Fibroblast of lung (primary cell): ENCODE measurements around the gene SLF1. TPM values are rescaled to one million over a fixed set of nuclear protein-coding genes. Genes with fewer than 3 reads are reported as not detected.

Source experiments
- DNase-seq, 2 donors: peaks; one replicate each; pipeline versions ENCODE4 v3.0.0 to v3.0.0-alpha.2; 2010; ENCODE audit warnings: low read depth in 2 of 2
- H2AFZ ChIP-seq: 2 replicates; pipeline ENCODE4 v1.5.1; 2012; ENCODE audit warnings: low read length, control low read depth, inconsistent platforms
- H3K27ac ChIP-seq: 2 replicates; pipeline ENCODE4 v1.5.1; 2011; ENCODE audit warnings: low read length, control low read depth; ENCODE audit not compliant: insufficient read depth
- H3K27me3 ChIP-seq: 2 replicates; pipeline ENCODE4 v1.5.1; 2011; ENCODE audit warnings: mild to moderate bottlenecking, low read length; ENCODE audit not compliant: control insufficient read depth, insufficient read depth
- H3K36me3 ChIP-seq: 2 replicates; pipeline ENCODE4 v1.5.1; 2011; ENCODE audit warnings: low read length; ENCODE audit not compliant: control insufficient read depth, insufficient read depth
- H3K4me1 ChIP-seq: 2 replicates; pipeline ENCODE4 v1.5.1; 2011; ENCODE audit warnings: low read length; ENCODE audit not compliant: control insufficient read depth, insufficient read depth; ENCODE audit errors: extremely low read depth
- H3K4me2 ChIP-seq: 2 replicates; pipeline ENCODE4 v1.5.1; 2011; ENCODE audit warnings: low read length, control low read depth; ENCODE audit not compliant: insufficient read depth; ENCODE audit errors: extremely low read depth
- H3K4me3 ChIP-seq, 4 experiments: fragments of 200-600 bp in 1 of 4; sonication (generic) in 1 of 4; replicated peaks in 1 of 4; 2 replicates each; pipeline ENCODE4 v1.5.1; 2011 to 2016; ENCODE audit warnings: low read length in 4 of 4, low read depth in 3 of 4, mild to moderate bottlenecking in 3 of 4, control low read depth in 2 of 4, inconsistent platforms in 1 of 4, mixed read lengths in 1 of 4; ENCODE audit not compliant: insufficient read depth in 1 of 4; ENCODE audit errors: control extremely low read depth in 1 of 4
- H3K79me2 ChIP-seq: 2 replicates; pipeline ENCODE4 v1.5.1; 2012; ENCODE audit warnings: mild to moderate bottlenecking, low read length, inconsistent platforms; ENCODE audit not compliant: control insufficient read depth, insufficient read depth
- H3K9ac ChIP-seq: 2 replicates; pipeline ENCODE4 v1.5.1; 2011; ENCODE audit warnings: mild to moderate bottlenecking, low read length, control low read depth; ENCODE audit not compliant: insufficient read depth
- H3K9me3 ChIP-seq: 2 replicates; pipeline ENCODE4 v1.5.1; 2012; ENCODE audit warnings: low read depth, low read length; ENCODE audit not compliant: control insufficient read depth, insufficient read depth
- H4K20me1 ChIP-seq: 2 replicates; pipeline ENCODE4 v1.5.1; 2011; ENCODE audit warnings: low read length; ENCODE audit not compliant: control insufficient read depth, insufficient read depth; ENCODE audit errors: extremely low read depth
- EZH2 ChIP-seq: IDR thresholded peaks from 2 replicates; pipeline ENCODE4 v1.5.1; 2012; ENCODE audit warnings: low read length, control low read depth, mild to moderate bottlenecking; ENCODE audit errors: missing control alignments
- polyA plus RNA-seq, 2 donors: library from polyadenylated mRNA; depleted of rRNA in 1 of 2; stranded (reverse) in 1 of 2; unstranded in 1 of 2; fragments of >200 nt; gene quantifications; 2 replicates each; pipeline ENCODE4 v1.2.1, GENCODE V29; 2011 to 2012; ENCODE audit warnings: missing spikeins in 1 of 2
- total RNA-seq: library from RNA; depleted of rRNA; stranded (reverse); fragments of >200 nt; gene quantifications from 2 replicates; pipeline ENCODE4 v1.2.1, GENCODE V29; 2014
- TF ChIP-seq, protein P1 (sequence below), 2 donors: IDR thresholded peaks in 1 of 2; conservative IDR thresholded peaks in 1 of 2; 1 replicate in 1 of 2; 2 replicates in 1 of 2; pipeline ENCODE4 v1.5.1; 2011 to 2012; ENCODE audit warnings: low read length in 2 of 2, control low read depth in 1 of 2, inconsistent platforms in 1 of 2, low read depth in 1 of 2, mild to moderate bottlenecking in 1 of 2

SLF1 gene
- total and polyA plus RNA-seq, 2 donors (not counting 1 experiment from before 2014, with no cell fraction given) = 3.1 to 4.5 TPM

DNA sequence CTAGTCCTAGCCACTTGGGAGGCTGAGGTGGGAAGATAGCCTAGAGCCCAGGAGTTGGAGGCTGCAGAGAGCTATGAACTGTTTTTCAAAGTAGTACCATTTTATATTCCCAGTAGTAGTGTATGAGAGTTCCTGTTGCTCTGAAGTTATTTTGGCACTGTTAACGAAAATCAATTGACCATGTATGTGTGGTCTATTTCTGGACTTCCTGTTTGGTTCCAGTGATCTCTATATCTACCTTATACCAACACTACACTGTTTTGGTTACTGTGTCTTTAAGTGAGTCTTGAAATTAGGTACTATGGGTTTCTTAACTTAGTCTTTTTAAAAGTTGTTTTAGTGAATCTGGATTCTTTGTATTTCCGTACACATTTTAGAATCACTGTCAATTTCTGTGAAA lies 13.6 kb downstream of the SLF1 start:
- no peaks in the 10 kb centered on the region for H3K36me3 ChIP-seq

DNA sequence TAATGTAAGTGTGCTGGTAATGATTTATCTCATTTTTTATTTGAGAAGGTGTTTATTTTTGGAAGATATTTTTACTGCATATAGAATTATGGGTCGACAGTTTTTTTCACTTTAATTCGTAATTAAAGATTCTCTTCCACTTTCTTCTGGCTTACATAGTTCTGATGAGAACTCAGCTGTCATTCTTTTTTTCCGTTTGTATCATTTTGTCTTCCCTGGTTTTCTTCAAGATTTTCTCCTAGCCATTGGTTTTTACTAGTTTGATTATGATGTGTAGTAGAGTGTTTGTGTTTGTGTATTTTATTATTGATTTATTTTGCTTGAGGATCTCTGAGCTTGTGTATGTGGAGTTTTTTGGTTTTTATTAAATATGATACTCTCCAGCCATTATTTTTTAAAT lies 21.7 kb downstream of the SLF1 start:
- no peak overlapping the region for H2AFZ ChIP-seq
- H4K20me1 ChIP-seq = no peaks in the 10 kb centered on the region
- no peaks in the 10 kb centered on the region for H3K4me1 ChIP-seq
- no peak overlapping the region for H3K4me3 ChIP-seq
- no peak for DNase-seq
- H3K9ac ChIP-seq = no peak overlapping the region
- no peaks in the 10 kb centered on the region for H3K9me3 ChIP-seq
- H3K36me3 ChIP-seq = no peaks in the 10 kb centered on the region
- no peak overlapping the region for H3K4me2 ChIP-seq
- no peaks in the 10 kb centered on the region for H3K27me3 ChIP-seq
- H3K79me2 ChIP-seq = no peaks in the 10 kb centered on the region
- H3K27ac ChIP-seq = no peak overlapping the region
- TF ChIP-seq EZH2 = no peak
- TF ChIP-seq, protein P1, sequence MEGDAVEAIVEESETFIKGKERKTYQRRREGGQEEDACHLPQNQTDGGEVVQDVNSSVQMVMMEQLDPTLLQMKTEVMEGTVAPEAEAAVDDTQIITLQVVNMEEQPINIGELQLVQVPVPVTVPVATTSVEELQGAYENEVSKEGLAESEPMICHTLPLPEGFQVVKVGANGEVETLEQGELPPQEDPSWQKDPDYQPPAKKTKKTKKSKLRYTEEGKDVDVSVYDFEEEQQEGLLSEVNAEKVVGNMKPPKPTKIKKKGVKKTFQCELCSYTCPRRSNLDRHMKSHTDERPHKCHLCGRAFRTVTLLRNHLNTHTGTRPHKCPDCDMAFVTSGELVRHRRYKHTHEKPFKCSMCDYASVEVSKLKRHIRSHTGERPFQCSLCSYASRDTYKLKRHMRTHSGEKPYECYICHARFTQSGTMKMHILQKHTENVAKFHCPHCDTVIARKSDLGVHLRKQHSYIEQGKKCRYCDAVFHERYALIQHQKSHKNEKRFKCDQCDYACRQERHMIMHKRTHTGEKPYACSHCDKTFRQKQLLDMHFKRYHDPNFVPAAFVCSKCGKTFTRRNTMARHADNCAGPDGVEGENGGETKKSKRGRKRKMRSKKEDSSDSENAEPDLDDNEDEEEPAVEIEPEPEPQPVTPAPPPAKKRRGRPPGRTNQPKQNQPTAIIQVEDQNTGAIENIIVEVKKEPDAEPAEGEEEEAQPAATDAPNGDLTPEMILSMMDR (conservative IDR thresholded peaks at IDR 0.05 in 1 of 2, IDR thresholded peaks at IDR 0.05 in 1 of 2; ENCODE audit: low read depth in 1 of 2, low read length in 2 of 2) = no peak

More for the DNA sequence above, 13.6 kb downstream of the SLF1 start:
- Histone ChIP-seq H3K4me1 (no peaks in the 10 kb centered on the region), H3K4me2 (no peak overlapping the region), H3K9ac (no peak overlapping the region), H4K20me1 (no peaks in the 10 kb centered on the region), H3K79me2 (no peaks in the 10 kb centered on the region), H3K4me3 (no peak overlapping the region), H3K9me3 (no peaks in the 10 kb centered on the region), H2AFZ (no peak overlapping the region), H3K27ac (no peak overlapping the region), H3K27me3 (no peaks in the 10 kb centered on the region)
- peak in 1 of 2 donors; percentile 19 for DNase-seq
- TF ChIP-seq, protein P1 (conservative IDR thresholded peaks at IDR 0.05 in 1 of 2, IDR thresholded peaks at IDR 0.05 in 1 of 2; ENCODE audit: low read depth in 1 of 2, low read length in 2 of 2) = no peak
- no peak for TF ChIP-seq EZH2

DNA sequence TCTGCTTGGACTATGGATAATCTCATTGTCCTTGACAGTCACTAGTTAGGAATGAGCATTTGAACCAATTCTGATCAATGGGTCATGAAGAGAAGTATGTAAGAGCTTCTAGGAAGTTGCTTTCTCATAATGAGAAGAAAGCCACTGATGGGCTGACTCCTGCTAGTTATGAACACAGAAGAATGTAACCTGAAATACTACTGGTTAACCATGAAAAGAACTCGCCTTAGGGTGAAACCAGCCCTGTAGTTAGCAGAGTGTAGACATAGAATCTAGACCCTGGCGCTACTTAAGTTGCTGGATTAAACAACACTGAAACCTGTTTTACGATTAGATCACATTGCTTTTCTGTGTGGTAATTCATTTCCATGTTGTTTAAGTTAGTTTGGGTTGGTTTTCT lies 26.6 kb downstream of the SLF1 start:
- H3K4me1 ChIP-seq = no peaks in the 10 kb centered on the region
- DNase-seq = no peak
- H3K27ac ChIP-seq = no peak overlapping the region
- no peak overlapping the region for H3K4me2 ChIP-seq
- H3K9me3 ChIP-seq = no peaks in the 10 kb centered on the region
- no peak overlapping the region for H2AFZ ChIP-seq
- TF ChIP-seq EZH2 = no peak
- TF ChIP-seq, protein P1 (conservative IDR thresholded peaks at IDR 0.05 in 1 of 2, IDR thresholded peaks at IDR 0.05 in 1 of 2; ENCODE audit: low read depth in 1 of 2, low read length in 2 of 2) = no peak
- H3K9ac ChIP-seq = no peak overlapping the region
- H3K4me3 ChIP-seq = no peak overlapping the region
- no peaks in the 10 kb centered on the region for H3K36me3 ChIP-seq
- H3K79me2 ChIP-seq = no peaks in the 10 kb centered on the region
- H3K27me3 ChIP-seq = no peaks in the 10 kb centered on the region
- H4K20me1 ChIP-seq = no peaks in the 10 kb centered on the region
